HEK293T (cell line): ENCODE results near the gene MTIF3.

Experiments used
- BHLHE40 ChIP-seq: fragments of 450-650 bp; IDR thresholded peaks from 2 replicates; pipeline ENCODE4 v1.6.1; 2016; ENCODE audit warnings: mild to moderate bottlenecking, moderate library complexity, borderline replicate concordance
- SP1 ChIP-seq: fragments of 450-650 bp; IDR thresholded peaks from 2 replicates; pipeline ENCODE4 v1.6.1; 2017
- ZNF384 ChIP-seq: fragments of 450-650 bp; IDR thresholded peaks from 2 replicates; pipeline ENCODE4 v1.6.1; 2016

- no peak for TF ChIP-seq ZNF384
- no peak for TF ChIP-seq SP1
- no peak for TF ChIP-seq BHLHE40
These were observed 47.1 kb downstream of the MTIF3 start for GRCh38 chr13:27403203-27403678.
